ENCODE results near the gene ADGRG6. TPM values are rescaled to one million over a fixed set of nuclear protein-coding genes. Genes with fewer than 3 reads are reported as not detected.

The ADGRG6 gene
- total and polyA plus RNA-seq, 2 of the 8 experiments (the other 6 are each of a cell fraction or from before 2014, with no cell fraction given), result 1.1 to 6.2 TPM

GRCh38 chr6:142318714-142319113, 16.9 kb downstream of the ADGRG6 start (continued):
- TF ChIP-seq CTBP2 (IDR thresholded peaks at IDR 0.05; ENCODE audit: borderline replicate concordance, insufficient read depth, insufficient read length, low read length) (no peak), SP2 (IDR thresholded peaks at IDR 0.05; ENCODE audit: low read length) (no peak), HDAC2 (IDR thresholded peaks at IDR 0.05; ENCODE audit: borderline replicate concordance in 1 of 2, low read depth in 2 of 2, low read length in 2 of 2) (no peak), CHD1 (IDR thresholded peaks at IDR 0.05; ENCODE audit: low read depth, low read length) (no peak)

Measured in H1 (cell line).